Cerebellar nuclear complex (tissue), 1 donor: Measurements from ENCODE around the gene NHERF1.

Source experiments
- DNase-seq, 2 experiments: peaks; one replicate each; lab custom pipeline; 2025; lab: John Stamatoyannopoulos, UW

Gene NHERF1

GRCh38 chr17:74749279-74750038 is 1.0 kb downstream of the NHERF1 start:
- no peak for DNase-seq

- no peak for DNase-seq
Observed at GRCh38 chr17:74750039-74750326, 1.6 kb downstream of the NHERF1 start.

- no peak for DNase-seq
Observed at GRCh38 chr17:74750327-74751069, 2.1 kb downstream of the NHERF1 start.

GRCh38 chr17:74752415-74752814 is 4.0 kb downstream of the NHERF1 start:
- DNase-seq = no peak

GRCh38 chr17:74752822-74753401 is 4.5 kb downstream of the NHERF1 start:
- no peak for DNase-seq

- DNase-seq = no peak
Observed at GRCh38 chr17:74754832-74755231, 6.4 kb downstream of the NHERF1 start.

GRCh38 chr17:74755533-74755932 is 7.1 kb downstream of the NHERF1 start:
- DNase-seq = no peak

GRCh38 chr17:74756891-74757290 is 8.5 kb downstream of the NHERF1 start:
- no peak for DNase-seq

GRCh38 chr17:74757502-74757901 is 9.1 kb downstream of the NHERF1 start:
- peak in 1 of 2 experiments; percentile 30 for DNase-seq

- DNase-seq = no peak
Observed at GRCh38 chr17:74757931-74758847, 9.8 kb downstream of the NHERF1 start.

GRCh38 chr17:74758848-74759168 is 10.4 kb downstream of the NHERF1 start:
- no peak for DNase-seq

- no peak for DNase-seq
Observed at GRCh38 chr17:74759243-74759801, 10.9 kb downstream of the NHERF1 start.

- DNase-seq = no peak
Observed at GRCh38 chr17:74759941-74760340, 11.5 kb downstream of the NHERF1 start.

- no peak for DNase-seq
Observed at GRCh38 chr17:74760404-74761105, 12.1 kb downstream of the NHERF1 start.

- DNase-seq = no peak
Observed at GRCh38 chr17:74761419-74761818, 13.0 kb downstream of the NHERF1 start.

- no peak for DNase-seq
Observed at GRCh38 chr17:74761931-74762330, 13.5 kb downstream of the NHERF1 start.

- no peak for DNase-seq
Observed at GRCh38 chr17:74763565-74764387, 15.3 kb downstream of the NHERF1 start.

GRCh38 chr17:74764751-74765286 is 16.4 kb downstream of the NHERF1 start:
- DNase-seq = no peak

- no peak for DNase-seq
Observed at GRCh38 chr17:74766413-74766812, 18.0 kb downstream of the NHERF1 start.

- DNase-seq = no peak
Observed at GRCh38 chr17:74767111-74767516, 18.7 kb downstream of the NHERF1 start.
